Activated T-cell treated with anti-CD3 and anti-CD28 coated beads, Interleukin-2, amount 50 U/mL, for 1 hour (primary cell): ENCODE results near the gene GAL3ST2.
"Not testable (repeated sequence)": the region's sequence is repeated elsewhere in the genome, so short reads cannot be mapped to it uniquely, and the experiment has no call there.

Source experiments
- DNase-seq: peaks from one replicate; pipeline ENCODE4 v3.0.0-alpha.2; 2020

GAL3ST2 gene

DNA sequence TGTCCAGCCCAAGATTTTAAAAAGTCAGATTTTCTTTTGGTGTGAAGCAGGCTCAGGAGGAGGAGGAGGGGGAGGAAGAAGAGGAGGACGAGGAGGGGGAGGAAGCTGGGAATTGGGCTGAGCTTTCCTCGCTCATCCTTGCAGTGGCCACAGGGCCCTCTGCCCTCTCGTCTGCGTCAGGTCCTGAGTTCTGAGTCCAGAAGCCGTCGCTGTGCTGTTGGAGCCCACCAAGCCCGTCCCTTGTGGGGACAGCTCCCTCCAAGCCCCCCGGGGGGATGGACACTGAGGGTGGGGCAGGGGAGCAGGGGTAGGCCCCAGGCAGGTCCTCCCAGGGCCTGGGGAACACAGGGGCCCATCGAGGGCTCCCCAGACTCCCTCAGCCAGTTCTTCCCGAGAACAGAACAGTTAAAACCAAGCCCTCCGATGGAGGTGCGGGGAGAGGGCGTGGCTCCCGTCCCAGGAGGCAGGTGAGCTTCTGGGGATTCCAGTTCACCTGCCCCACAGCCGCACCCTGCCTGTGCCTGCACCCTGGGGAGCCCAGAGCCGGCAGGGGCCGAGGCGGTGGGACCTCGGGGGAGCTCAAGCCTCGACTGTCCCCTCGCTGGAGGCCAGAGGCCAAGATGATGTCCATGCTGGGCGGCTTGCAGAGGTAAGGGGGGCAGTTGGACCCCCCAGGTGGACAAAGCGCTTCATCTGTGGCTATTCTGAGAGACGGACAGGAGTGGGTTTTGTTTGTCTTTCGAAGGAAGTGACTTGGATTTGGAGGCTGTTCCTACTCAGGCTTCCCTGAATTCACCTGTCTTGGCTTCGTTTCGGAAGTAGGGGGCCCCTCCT, at the start of gene GAL3ST2:
TSS of gene GAL3ST2 (plus strand) at position 487 of the 834 bp plus-strand sequence. CDS start at position 621, 134 bp downstream.
- peak; percentile 9 for DNase-seq

DNA sequence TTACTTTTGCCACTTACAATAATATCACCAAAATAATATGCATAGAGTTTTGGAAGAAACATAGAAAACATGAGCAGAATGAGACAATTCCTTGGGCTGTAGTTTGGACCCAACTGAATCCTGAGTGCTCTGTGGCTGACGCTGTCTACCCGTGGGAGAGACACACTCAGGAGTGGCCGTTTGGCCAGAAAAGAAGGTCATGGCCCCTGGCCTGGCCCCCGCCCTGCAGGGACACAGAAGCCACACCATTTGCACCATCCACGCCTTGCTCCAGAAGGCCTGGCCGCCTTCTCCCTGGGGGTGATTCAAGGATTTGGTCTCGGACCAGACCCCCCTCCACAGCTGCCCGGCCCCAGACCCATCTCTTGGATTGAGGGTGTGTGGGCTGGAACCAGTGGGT, 48.6 kb upstream of the GAL3ST2 start:
- no peak for DNase-seq

DNA sequence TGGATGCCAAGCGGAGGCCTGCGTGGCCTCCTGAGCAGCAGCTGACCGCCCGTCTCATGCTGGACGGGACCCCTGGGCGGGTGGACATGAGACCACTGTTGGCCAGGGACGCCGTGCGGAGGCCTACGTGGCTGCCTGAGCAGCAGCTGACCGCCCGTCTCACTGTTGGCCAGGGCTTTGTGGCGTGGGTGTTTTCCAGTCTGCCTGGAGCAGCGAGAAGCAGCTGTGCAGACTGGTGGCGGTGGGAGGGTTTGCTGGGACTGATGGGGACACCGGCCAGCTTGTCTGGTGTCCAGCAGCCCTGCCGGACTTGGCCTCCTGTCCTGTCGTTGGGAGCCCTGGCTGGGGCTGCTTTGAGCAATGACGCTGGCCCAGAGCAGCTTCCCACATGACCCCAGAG, 48.0 kb upstream of the GAL3ST2 start:
- DNase-seq = no peak

DNA sequence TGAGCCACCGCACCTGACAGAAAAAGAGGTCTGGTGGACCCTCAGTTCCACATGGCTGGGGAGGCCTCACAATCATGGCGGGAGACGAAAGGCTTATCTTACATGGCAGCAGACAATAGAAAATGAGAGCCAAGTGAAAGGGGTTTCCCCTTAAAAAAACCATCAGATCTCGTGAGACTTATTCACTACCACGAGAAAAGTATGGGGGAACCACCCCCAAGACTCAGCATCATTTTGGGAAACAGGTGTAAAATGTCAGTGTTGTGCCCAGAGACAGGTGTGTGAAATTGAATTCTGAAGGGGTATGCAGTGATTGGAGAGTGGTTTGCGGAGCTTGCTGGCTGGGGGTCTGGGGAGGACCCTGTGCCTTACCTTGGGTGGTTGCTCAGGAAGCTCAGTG, 46.8 kb upstream of the GAL3ST2 start:
- no peak for DNase-seq

DNA sequence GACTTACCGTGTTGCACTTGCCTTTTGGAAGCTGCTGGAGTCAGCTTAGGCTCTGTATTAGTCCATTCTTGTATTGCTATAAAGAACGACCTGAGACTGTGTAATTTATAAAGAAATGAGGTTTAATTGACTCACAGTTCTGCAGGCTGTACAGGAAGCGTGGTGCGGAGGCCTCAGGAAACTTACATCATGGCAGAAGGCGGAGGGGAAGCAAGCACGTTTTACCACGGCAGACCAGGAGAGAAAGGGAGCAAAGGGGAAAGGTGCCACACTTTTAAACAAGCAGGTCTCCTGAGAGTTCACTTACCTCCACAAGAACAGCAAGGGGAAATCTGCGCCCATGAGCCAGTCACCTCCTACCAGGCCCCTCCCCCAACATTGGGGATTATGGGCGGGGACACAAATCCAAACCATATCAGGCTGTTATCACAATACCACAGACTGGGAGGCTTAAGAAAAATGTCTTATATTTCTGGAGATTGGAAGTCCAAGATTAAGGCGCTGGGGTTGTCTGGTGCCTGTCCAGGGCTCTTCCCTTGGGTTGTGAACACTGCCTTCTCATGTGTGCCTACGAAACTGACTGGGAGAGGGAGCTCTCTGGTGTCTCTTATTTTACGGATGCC, 45.8 kb upstream of the GAL3ST2 start:
- DNase-seq = no peak

DNA sequence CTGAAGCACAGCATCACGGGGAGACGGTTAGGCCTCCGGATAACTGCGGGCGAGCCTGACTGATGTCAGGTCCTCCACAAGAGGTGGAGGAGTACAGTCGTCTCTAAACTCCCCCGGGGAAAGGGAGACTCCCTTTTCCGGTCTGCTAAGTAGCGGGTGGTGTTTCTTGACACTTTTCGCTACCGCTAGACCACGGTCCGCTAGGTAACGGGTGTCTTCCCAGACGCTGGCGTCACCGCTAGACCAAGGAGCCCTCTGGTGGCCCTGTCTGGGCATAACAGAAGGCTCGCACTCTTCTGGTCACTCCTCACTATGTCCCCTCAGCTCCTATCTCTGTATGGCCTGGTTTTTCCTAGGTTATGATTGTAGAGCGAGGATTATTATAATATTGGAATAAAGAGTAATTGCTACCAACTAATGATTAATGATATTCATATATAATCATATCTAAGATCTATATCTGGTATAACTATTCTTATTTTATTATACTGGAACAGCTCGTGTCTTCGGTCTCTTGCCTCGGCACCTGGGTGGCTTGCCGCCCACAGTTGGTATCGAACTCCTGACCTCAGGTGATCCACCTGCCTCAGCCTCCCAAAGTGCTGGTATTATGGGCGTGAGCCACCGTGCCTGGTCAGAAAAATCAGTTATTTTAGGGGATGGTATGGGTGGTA, 44.0 kb upstream of the GAL3ST2 start:
- peak; percentile 71 for DNase-seq

DNA sequence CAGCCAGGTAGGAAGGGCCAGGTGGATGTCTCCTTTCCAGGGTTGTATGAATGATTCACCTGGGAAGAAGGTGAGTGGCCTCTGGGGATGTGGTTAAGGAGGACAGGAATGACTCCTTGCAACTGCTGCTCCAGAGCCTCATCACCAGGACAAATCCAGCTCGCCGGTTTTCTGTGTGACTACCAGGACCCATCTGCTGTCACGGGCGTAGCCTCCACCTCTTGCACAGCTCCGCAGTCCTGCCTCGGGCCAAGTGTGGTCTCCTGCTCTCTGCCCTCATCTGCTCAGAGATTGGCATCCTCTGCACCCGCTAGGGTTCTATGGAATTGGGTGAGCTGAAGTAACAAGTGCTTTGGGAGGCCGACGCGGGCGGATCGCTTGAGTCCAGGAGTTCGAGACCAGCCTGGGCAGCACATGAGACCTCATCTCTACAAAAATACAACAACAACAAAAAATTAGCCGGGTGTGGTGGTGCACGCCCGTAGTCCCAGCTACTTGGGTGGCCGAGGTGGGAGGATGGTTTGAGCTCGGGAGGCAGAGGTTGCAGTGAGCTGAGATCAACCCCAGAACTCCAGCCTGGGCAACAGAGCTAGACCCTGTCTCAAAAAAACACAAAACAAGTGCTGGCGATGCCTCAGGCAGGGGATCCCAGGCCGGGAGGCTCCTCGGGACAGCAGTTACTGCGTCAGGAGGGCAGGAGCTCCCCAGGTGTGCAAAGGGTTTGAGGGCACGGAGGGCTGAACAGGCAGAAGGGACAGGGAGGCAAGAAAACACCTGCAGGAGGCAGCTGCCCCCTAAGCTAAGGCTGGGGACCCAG, 43.0 kb upstream of the GAL3ST2 start:
- DNase-seq = no peak

DNA sequence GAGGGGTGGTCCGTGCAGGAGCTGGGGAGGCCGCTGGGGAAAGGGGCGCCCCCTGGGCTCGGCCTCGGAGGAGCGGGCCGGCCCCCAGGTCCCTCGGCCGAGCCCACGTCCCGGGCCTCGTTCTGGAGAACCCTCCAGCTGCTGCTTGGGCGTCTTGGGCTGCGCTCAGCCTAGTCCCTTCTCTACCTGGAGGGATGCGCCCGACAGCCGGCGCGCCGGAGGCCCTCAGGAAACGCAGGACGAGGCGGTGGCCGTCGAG, 42.5 kb upstream of the GAL3ST2 start:
- no peak for DNase-seq

DNA sequence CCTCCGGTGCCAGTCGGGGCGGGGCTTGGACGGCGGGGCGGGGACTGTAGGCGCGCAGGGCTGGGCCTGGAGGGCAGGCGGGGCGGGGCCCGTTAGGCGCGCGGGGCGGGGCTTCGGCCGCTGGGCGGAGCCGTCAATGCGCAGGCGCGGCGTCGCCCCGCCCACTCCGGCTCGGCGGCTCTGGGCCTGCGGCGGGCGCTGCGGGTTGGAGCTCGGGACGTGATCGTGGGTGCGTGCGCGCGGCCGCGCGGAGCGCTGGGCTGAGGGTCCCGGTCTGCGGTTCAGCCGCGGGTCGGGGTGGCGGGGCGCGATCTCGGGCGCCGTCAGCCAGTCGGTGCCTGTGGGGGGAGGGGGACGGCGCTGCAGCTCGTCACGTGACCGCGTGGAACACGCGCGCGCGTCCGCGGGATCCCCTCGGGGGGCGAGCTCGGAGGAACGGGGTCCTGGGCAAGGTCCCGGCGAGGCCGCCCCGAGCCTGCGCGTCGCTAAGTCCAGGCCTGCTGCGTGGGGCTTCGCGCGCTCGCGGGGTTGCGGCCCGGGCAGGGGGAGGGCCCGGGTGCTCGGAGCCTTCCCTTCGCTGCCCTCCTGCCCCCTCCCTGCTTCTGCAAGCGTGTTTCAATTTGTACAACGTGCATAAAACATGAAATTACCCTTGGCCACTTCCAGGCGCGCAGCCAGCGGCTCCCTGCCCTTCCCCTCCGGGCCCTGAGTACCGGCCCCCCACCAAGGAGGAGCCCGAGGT, 42.0 kb upstream of the GAL3ST2 start, which contains the start of gene D2HGDH:
TSS of gene D2HGDH (plus strand) at position 164 of the 742 bp plus-strand sequence. CDS start 595 bp downstream, outside the sequence.
- DNase-seq = peak; percentile 95

DNA sequence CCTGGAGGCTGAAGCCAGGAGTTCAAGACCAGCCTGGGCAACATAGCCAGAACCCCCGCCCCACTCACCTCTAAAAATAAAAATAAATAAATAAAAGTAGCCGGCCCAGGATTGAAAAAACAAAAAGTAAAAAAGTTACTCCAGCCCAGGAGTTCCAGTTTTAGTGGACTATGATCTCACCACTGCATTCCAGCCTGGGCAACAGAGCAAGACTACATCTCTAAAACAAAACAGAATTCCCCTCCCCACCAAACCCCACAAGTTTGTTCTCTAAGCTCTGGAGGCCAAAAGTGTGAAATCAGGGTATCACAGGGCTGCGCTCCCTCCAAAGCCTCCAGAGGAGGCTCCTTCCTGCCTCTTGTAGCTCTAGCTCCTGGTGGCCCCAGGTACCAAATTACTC, 40.5 kb upstream of the GAL3ST2 start:
- DNase-seq = no peak

DNA sequence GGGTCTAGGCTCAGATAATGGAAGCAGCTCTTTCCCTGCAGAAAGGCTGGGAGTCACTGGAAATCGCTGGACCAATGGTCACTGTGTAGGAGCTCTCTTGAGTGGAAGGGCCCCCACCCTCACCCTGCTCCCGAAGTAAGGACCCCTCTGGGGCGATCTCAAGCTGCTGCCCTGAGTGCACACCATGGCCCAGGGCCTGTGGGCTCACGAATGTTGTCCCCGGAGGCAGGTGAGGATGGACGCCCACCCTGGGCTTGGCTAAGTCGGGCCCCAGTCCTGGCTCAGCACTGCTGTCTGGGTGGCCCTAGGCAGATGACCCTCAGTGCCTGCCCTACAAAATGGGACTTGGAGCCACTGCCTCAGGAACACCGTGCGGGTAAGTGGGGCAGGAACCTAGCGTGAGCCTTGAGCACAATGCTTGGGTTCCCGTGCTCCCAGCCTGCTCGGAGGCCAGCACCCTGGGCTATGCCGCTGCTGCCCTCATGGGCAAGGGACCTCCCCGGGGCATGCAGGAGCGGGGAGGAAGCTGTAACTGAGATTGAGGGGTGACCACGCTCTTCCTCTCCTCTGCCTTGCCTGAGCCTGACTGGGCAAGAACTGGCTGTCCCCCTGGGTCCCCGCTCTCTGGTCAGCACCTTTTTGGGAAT, 38.5 kb upstream of the GAL3ST2 start:
- no peak for DNase-seq

DNA sequence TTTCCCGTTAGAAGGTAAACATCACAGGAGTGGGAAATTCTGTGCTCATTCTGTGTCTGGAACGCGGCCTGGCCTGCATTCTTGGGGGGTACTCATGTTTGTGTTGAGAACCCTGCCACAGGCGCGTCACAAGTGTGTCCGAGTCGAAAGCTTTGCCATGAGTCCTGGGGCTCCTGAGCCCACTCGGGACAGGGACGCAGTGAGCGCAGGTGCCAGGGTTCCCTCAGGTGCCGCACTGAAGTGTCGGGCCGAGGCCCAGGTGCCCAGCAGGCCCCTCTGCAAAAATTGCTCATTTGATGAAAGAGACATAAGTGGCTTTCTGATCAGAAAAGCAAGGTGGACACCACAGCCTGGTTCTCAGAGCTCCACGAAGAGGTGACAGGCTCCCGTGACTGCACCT, 37.4 kb upstream of the GAL3ST2 start:
- DNase-seq = no peak

DNA sequence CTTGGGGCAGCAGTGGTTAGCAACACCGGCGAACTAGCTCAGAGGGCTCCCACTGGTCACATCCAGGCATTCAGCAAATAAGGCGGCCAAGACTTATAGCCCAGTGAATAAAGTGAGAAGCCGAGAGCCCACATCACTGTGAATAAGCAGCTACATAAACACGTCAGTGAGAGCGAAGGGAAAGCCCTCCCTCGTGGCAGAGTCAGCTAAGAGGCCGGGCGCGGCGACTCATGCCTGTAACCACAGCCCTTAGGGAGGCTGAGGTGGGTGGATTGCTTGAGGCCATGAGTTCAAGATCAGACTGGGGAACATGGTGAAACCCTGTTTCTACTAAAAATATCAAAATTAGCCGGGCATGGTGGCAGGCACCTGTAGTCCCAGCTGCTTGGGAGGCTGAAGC, 37.0 kb upstream of the GAL3ST2 start:
- DNase-seq = peak; percentile 42

DNA sequence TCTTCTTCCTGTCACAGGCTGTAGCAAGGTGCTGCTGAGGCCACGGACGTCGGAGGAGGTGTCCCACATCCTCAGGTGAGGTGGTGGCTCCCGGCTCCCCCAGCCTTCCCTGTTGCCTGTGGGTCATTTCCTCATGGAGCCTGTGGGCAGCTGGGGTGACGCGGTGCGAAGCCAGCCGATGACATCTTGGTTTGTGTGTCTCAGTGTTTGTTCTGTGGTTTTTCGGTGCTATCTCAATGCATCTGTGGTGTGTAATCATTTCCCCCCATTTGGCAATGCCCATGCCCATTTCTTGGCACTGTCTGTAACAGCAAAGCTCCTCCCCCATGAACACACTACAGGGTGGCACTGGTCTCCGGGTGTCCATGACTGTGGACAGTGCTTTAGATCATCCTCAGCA, 35.6 kb upstream of the GAL3ST2 start:
- peak; percentile 45 for DNase-seq

DNA sequence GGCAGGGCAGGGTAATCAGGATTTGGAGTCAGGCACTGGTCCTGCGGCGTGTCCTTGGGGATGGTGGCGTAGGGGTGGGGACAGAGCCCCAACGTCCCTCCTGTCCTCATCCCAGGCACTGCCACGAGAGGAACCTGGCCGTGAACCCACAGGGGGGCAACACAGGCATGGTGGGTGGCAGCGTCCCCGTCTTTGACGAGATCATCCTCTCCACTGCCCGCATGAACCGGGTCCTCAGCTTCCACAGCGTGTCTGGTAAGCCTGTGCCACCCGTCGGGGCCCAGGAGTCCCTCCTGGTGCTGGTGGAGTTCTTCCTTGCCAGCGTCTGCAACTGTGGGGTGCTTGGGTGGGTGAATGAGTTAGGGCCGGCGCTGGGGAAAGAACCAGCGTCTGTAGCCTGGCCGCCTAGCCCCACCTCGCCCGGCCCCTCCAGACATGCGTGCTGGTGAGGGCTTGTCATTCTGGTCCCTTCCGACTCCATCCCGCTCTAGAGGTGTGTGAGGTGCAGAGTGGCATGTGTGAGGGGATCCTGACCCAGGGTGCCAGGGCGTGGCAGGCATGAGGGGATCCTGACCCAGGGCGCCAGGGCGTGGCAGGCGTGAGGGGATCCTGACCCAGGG, 34.2 kb upstream of the GAL3ST2 start:
- no peak for DNase-seq

DNA sequence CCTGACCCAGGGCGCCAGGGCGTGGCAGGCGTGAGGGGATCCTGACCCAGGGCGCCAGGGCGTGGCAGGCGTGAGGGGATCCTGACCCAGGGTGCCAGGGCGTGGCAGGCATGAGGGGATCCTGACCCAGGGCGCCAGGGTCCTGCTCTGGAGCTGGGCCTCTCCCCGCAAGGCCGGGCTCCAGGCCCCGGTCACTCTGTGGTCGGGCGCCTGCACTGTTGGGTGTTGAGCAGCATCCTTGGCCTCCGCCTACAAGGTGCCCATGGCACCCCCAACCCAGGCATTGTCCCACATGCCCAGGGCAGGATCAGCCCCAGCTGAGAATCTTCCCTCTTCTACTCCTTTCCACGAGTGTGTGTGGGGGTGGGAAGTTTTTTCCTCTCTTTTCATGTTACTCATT, 33.6 kb upstream of the GAL3ST2 start:
- not testable (repeated sequence) for DNase-seq

DNA sequence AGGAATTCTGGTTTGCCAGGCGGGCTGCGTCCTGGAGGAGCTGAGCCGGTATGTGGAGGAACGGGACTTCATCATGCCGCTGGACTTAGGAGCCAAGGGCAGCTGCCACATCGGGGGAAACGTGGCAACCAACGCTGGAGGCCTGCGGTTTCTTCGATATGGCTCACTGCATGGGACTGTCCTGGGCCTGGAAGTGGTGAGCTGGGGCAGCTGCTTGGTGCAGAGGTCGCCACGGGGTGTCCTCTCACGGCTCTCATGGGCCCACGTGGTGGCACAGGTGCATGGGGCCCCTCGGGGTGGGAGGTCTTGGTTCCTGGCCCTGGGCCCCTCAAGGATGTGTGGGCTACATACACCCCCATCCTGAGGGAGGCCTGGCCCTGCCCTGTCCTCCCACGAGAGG, 33.0 kb upstream of the GAL3ST2 start:
- DNase-seq = no peak

DNA sequence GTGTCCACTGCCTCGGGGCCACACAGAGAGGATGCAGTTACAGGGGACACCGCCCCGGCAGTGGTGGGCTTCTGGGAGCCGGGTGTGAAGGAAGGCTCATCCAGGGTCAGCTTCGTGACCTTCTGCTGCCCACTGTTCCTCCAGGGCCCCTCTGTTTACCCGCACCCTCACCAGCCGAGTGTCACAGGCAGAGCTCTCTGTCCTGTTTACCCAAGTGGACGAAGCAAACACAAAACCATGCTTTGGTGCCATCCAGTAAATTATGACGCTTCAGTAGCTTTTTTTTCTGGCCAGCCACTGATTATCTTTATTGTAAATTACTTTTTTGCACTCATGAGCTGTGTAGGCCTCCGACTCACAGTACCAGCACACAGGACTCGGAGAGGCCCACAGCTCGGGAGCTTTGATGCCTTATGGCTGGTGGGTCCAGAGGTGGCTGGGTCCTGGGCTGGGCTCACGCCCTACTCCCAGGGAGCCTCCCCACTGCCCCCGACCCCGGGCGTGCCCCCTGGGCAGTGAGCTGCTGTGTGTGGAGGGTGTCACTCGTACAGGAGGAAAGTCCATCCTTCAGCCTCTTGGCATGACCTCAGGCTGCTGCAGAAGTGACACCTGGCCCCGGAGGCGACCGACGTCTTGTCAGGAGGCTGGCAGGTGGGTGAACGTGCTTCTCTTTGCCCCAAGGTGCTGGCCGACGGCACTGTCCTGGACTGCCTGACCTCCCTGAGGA, 32.4 kb upstream of the GAL3ST2 start:
- DNase-seq = no peak

DNA sequence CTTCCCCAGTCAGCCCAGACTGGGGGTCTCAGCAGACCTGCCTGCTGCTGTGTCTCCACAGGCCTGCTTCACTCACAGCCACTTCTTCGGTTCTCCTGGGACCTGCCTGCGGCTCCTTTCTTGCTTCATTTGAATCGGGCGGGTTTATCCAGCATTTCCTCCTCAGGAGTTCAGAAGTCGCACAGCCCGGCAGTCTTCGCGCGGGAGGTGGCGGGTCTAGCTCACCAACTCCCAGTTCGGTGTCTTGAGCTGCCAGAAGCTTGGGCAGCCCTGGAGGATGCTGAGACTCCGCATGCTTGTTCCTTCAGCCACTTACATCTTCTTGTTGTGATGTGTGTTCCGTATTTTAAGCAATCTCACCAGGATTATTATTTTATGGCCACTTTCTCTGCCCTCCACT, 31.3 kb upstream of the GAL3ST2 start:
- DNase-seq = no peak

DNA sequence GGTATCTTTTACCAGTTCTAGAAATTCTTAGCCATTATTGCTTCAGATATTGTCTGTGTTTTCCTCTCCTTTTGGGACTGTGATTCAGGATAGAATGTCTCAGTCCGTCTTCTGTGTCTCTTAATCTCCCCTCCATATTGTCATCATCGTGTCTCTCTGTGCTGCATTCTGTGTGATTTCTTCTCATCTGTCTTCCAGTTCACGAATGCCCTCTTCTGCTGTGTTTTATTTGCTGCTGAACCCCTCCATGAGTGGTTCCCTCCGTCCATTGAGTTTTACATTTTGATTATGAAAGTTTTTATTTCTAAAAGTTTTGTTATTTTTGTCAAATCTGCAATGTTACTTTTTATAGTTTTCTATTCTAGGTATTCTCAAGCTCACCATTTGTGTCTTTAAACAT, 30.5 kb upstream of the GAL3ST2 start:
- DNase-seq = no peak
